Measurements from ENCODE around the gene ARFGAP1.

ARFGAP1 gene

GRCh38 chr20:63336232-63336752, 63.7 kb downstream of the ARFGAP1 start:
- FAIRE-seq = no peak

- FAIRE-seq = no peak
These were observed 65.3 kb downstream of the ARFGAP1 start for GRCh38 chr20:63337786-63338420.

All from islet of Langerhans (tissue), 1 donor.